OCI-LY3 (cell line): ENCODE measurements around the gene XPO1.

ENCODE experiments used
- EZH2phosphoT487 ChIP-seq: fragments of 200-600 bp; shearing (Covaris generic); IDR thresholded peaks from 2 replicates; pipeline ENCODE4 v1.6.1; 2018; ENCODE audit warnings: antibody characterized with exemption, mixed run types, low read depth
- TF ChIP-seq, protein P1 (sequence below): fragments of 200-600, 300-600 bp; sonication (generic); IDR thresholded peaks from 2 replicates; pipeline ENCODE4 v1.5.1; 2014; ENCODE audit warnings: antibody characterized with exemption, low read length, low read depth

DNA sequence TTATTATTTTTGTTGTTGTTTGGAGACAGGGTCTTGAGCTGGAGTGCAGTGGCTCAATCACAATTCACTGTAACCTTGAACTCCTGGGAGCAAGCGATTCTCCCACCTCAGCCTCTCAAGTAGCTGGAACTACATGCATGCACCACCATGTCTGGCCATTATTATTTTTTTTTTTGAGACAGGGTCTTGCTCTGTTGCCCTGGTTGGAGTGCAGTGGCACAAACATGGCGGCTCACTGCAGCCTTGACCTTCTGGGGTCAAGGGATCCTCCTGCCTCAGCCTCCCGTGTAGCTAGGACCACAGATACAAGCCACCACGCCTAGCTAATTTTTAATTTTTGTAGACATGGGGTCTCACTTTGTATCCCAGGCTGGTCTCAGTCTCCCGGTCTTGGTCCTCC, 20.0 kb upstream of the XPO1 start:
- TF ChIP-seq, protein P1, sequence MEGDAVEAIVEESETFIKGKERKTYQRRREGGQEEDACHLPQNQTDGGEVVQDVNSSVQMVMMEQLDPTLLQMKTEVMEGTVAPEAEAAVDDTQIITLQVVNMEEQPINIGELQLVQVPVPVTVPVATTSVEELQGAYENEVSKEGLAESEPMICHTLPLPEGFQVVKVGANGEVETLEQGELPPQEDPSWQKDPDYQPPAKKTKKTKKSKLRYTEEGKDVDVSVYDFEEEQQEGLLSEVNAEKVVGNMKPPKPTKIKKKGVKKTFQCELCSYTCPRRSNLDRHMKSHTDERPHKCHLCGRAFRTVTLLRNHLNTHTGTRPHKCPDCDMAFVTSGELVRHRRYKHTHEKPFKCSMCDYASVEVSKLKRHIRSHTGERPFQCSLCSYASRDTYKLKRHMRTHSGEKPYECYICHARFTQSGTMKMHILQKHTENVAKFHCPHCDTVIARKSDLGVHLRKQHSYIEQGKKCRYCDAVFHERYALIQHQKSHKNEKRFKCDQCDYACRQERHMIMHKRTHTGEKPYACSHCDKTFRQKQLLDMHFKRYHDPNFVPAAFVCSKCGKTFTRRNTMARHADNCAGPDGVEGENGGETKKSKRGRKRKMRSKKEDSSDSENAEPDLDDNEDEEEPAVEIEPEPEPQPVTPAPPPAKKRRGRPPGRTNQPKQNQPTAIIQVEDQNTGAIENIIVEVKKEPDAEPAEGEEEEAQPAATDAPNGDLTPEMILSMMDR = no peak
- TF ChIP-seq EZH2phosphoT487 = no peak
